HCT116 (cell line): ENCODE data around the gene FGGY.

ENCODE experiments used
- POLR2A ChIP-seq: IDR thresholded peaks from 2 replicates; pipeline ENCODE4 v1.7.0; 2011; ENCODE audit warnings: borderline replicate concordance; ENCODE audit not compliant: insufficient read depth, insufficient read length; ENCODE audit errors: extremely low read depth
- RAD21 ChIP-seq: IDR thresholded peaks from 2 replicates; pipeline ENCODE4 v1.6.1; 2012; ENCODE audit warnings: low read depth, mild to moderate bottlenecking
- ZBTB33 ChIP-seq: IDR thresholded peaks from 2 replicates; pipeline ENCODE4 v1.6.1; 2011; ENCODE audit warnings: mild to moderate bottlenecking, low read length, moderate library complexity; ENCODE audit not compliant: insufficient replicate concordance; ENCODE audit errors: extremely low read depth
- TF ChIP-seq, protein P1 (sequence below), 3 experiments: fragments of 200-600 bp in 1 of 3; sonication (generic) in 1 of 3; IDR thresholded peaks in 2 of 3; conservative IDR thresholded peaks in 1 of 3; 2 replicates each; pipeline ENCODE4 v1.5.1; 2012 to 2017; ENCODE audit warnings: low read depth in 2 of 3, low read length in 2 of 3, antibody characterized with exemption in 1 of 3, borderline replicate concordance in 1 of 3, control low read depth in 1 of 3, mild to moderate bottlenecking in 1 of 3, mixed read lengths in 1 of 3, mixed run types in 1 of 3, moderate library complexity in 1 of 3; ENCODE audit not compliant: insufficient read depth in 1 of 3

DNA sequence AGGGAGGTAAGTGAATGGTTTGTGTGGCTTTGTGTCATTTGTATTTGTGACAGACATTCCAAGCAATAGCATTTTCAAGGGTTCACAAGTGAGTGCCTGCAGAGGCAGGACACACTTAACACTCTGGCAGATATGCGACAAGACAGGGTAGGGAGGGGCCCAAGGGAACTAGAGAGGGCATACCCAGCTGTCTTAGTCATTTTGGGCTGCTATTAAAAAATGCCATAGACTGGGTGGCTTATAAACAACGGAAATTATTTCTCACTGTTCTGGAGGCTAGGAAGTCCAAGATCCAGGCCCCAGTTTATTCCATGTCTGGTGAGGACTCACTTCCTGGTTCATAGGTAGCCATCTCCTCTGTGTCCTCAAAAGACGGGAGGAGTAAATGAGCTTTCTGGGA, 137.4 kb downstream of the FGGY start:
- TF ChIP-seq, protein P1, sequence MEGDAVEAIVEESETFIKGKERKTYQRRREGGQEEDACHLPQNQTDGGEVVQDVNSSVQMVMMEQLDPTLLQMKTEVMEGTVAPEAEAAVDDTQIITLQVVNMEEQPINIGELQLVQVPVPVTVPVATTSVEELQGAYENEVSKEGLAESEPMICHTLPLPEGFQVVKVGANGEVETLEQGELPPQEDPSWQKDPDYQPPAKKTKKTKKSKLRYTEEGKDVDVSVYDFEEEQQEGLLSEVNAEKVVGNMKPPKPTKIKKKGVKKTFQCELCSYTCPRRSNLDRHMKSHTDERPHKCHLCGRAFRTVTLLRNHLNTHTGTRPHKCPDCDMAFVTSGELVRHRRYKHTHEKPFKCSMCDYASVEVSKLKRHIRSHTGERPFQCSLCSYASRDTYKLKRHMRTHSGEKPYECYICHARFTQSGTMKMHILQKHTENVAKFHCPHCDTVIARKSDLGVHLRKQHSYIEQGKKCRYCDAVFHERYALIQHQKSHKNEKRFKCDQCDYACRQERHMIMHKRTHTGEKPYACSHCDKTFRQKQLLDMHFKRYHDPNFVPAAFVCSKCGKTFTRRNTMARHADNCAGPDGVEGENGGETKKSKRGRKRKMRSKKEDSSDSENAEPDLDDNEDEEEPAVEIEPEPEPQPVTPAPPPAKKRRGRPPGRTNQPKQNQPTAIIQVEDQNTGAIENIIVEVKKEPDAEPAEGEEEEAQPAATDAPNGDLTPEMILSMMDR (IDR thresholded peaks at IDR 0.05 in 2 of 3, conservative IDR thresholded peaks at IDR 0.05 in 1 of 3; ENCODE audit: borderline replicate concordance in 1 of 3, insufficient read depth in 1 of 3, low read depth in 2 of 3, low read length in 2 of 3) = no peak
- no peak for TF ChIP-seq POLR2A
- no peak for TF ChIP-seq ZBTB33
- TF ChIP-seq RAD21 = no peak
